ENCODE data around the gene MXRA8.

MXRA8 gene

GRCh38 chr1:1348420-1349255 is 9.7 kb downstream of the MXRA8 start:
- peak; percentile 0 for DNase-seq

- no peak for DNase-seq
Observed at GRCh38 chr1:1347663-1348419, 10.5 kb downstream of the MXRA8 start.

- no peak for DNase-seq
Observed at GRCh38 chr1:1347026-1347595, 11.2 kb downstream of the MXRA8 start.

- no peak for DNase-seq
Observed at GRCh38 chr1:1346501-1346890, 11.9 kb downstream of the MXRA8 start.

- DNase-seq: no peak
Observed at GRCh38 chr1:1345860-1346500, 12.4 kb downstream of the MXRA8 start.

DNA sequence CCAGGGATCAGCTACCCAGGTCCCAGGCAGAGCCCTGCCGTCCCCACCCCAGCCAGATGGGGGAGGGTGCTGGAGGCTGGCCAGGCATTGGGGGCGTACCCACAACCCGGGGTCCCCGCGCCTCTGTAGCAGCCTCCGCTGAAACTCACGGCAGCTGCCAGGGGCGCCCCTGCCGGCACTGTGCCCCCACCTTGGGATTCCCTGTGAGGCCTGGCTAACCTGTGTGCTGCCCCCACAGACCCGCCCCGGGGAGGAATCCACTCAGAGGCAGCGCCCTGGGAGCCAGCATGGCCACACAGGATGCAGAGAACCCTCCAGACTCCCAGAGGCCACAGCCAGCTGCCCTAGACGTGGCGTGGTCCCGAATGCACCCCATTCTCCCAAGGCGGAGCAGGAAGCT is 13.0 kb downstream of the MXRA8 start:
- no peak for DNase-seq

- no peak for DNase-seq
Observed at GRCh38 chr1:1344655-1345361, 13.5 kb downstream of the MXRA8 start.

DNA sequence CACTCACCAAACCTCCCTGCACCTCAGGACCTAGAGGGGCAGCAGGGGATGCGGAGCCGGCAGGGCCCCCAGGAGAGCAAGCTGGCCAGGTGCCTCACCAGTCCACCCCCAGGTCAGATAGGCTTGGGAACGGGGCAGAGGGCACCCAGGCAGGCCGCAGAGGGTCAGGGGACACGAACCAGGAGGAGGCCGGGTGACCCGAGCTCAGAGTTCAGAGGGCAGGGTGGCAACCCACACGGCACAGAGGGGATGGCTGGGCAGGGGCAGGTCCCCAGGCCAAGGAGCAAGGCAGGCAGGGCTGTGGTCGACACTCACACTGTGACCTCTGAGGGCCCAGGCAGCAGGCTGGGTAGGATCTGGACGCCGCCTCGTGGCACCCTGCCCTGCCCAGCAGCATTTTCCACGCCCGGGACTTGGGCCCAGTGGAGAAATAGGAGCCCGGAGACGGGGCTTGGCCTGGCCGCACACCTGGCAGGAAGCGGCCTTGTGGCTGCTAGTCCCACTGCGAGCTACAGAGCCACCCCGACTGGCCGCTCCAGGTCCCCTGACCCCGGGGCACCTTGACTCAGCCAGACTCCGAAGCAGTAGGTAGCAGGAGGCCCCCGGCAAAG is 14.4 kb downstream of the MXRA8 start:
- no peak for DNase-seq

GRCh38 chr1:1342584-1343115 is 15.7 kb downstream of the MXRA8 start:
- no peak for DNase-seq

DNA sequence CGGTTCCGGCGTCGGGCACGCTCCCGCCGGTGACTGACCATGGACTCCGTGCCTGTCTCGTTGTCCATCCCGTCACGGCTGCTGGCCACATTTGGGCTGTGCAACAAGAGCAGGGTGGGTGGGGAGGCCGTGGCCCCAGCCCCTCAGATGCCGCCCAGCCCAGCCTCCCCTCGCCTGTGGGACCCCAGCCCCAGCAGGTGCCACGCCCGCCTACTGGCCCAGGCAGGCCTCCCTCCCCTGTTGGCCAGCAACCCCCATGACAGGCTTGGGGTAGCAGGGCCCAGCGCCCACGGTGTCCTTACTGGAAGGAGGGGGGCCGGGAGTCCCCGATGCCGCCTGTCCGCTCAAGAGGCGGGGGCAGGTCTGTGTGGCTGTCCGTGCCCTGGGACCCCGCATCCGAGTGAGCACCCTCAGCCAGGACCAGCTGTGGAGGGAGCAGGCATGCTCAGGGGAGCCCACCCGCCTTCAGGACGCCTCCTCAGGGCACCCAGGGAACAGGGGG is 16.2 kb downstream of the MXRA8 start:
- no peak for DNase-seq

DNA sequence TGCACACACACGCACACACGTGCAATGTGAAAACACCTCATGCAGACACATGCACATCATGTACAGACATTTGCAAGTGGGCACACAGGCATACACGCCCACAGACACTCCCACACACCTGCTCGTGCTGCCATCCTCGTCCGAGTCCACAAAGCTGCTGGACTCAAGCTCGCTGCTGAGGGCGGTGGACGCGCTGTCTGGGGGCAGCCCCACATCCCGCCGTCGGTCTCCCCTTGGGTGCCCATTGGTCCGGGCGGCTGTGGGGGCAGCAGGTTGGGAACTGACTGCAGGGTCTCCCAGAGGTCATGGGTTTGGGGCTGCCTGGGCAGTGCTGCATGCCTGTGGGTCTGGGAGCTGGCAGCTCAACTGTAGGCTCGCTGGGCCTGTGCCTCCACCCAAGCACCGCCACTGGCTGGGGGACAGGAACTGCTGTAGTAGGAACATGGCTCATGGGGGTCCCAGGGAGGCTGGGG is 16.8 kb downstream of the MXRA8 start:
- no peak for DNase-seq

- no peak for DNase-seq
Observed at GRCh38 chr1:1340791-1341548, 17.4 kb downstream of the MXRA8 start.

DNA sequence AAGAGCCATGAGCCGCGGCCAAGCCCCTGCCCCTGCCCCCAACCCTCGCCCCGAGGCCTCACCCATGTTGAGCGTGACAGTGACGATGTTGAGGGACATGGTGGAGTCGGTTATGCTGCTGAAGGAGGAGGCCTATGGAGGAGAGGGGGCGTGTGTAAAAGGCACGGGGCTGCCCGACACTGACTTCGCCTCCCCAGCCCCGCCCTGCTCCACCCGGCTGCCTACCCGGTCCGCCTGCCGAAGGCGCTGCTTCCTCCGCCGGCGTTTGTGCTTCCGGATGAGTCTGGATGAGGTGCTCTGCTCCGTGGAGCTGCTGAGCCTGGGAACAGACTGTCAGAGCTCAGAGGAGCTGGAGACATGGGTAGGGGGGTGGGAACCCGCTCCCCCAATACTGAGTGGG is 18.2 kb downstream of the MXRA8 start:
- no peak for DNase-seq

GRCh38 chr1:1338278-1338677 is 20.1 kb downstream of the MXRA8 start:
- DNase-seq: no peak

GRCh38 chr1:1337793-1338147 is 20.6 kb downstream of the MXRA8 start:
- no peak for DNase-seq

DNA sequence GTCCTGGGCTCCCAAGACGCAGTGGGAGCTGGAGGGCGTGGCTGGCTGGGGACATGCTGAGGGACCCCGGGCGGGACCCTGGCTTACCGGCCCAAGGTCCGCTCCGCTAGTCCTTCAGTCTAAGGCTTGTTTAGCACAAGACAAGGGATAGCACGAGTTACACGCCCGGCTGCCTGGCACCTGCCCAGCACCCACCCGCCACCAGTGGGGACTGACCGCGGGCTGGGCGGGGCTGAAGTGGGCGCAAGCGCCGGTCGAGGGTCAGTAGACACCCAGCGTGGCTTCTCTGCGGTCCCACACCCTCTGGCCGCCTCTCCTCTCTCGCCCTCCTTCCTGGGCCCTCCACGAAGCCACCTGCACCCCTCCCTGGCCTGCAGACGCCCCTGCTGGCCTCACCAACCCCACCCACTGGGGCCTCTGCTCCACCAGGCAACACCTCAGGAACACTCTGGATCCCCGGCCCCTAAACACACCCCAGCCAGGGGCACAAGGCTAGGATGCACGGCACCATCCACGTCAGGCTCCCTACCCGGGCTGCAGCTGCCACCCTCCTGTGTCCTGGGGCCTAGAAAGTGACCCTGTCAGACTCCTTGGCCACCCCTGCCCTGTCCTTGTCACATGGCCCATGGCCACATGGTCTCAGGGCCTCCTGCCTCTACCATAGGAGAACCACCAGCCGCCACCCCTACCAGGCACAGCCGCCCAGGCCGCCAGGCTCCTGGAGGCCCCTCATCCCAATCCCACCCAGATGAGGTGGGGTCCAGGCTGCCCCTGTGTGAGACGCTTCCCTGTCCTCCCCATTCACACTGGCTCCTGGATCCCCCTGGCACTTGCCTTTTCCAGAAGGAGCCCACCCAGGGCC is 21.2 kb downstream of the MXRA8 start:
- DNase-seq: no peak

DNA sequence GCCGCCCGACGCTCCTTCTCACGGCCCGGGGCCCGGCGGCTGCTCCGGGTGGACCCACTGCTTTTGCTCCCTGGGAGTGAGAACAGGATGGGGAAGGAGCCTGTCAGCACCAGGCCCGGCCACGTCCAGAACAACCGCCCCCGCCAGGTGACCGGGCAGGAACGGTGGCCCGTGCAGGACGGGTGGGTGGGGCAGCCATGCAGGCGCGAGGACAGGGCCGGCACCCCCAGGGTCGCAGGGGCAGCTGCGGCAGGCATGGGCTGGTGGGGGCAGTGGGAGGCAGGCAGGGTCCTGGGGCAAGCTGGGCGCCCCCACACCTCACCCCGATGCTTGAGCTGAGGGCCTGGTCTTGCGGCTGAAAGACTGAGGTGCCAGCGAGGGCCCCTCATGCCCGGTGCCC is 21.9 kb downstream of the MXRA8 start:
- DNase-seq: no peak

- DNase-seq: no peak
Observed at GRCh38 chr1:1335792-1336248, 22.5 kb downstream of the MXRA8 start.

DNA sequence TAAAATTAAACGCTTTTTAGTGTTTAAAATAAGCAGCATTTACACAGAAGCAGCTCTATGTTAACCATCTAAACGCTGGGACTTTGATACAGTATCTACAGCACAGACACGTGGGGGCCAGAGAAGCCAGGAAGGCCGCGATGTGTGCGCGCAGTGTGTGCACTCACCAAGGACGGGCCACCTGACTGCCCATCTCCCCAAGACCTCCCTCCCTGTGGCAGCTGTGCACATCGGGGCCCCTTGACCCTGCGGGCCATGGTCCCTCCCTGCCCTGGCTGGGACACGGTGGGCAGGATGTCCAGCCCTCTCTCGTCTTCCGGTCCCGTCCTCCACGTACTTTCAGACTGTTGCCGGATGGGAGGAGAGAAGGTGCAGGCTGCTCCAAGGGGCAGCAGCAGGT is 23.1 kb downstream of the MXRA8 start:
- DNase-seq: no peak

GRCh38 chr1:1334835-1335234 is 23.5 kb downstream of the MXRA8 start:
- DNase-seq: no peak

Data from NCI-H748 treated with DMSO at 0.1 percent for 48 hours (cell line).